Activated CD8-positive, alpha-beta T cell treated with anti-CD3 and anti-CD28 coated beads, Interleukin-2, amount 10 ng/mL, durations not matched to agents 7 days and 5 days (primary cell): ENCODE measurements around the gene ZNF585A. TPM values are rescaled to one million over a fixed set of nuclear protein-coding genes. Genes with fewer than 3 reads are reported as not detected.
"Not testable (repeated sequence)": the region's sequence is repeated elsewhere in the genome, so short reads cannot be mapped to it uniquely, and the experiment has no call there.

Experiments used
- ATAC-seq: fragments of 150-1000 bp; cut with Tn5 transposase; one replicate; pipeline ENCODE4 v1.10.0; 2021; ENCODE audit warnings: moderate library complexity
- CTCF ChIA-PET: fragments of 350-600 bp; sonication (Branson Sonifier 250); formaldehyde crosslinking; loops from one replicate; lab custom pipeline; 2021; ENCODE audit warnings: antibody characterized with exemption; lab: Charles Lee
- POLR2A ChIA-PET: fragments of 350-600 bp; sonication (Branson Sonifier 250); formaldehyde crosslinking; loops from one replicate; lab custom pipeline; 2021; ENCODE audit warnings: antibody characterized with exemption; lab: Charles Lee
- DNase-seq: peaks from one replicate; pipeline ENCODE4 v3.0.0-alpha.2; 2020
- H3K27ac Mint-ChIP-seq: one replicate; pipeline ENCODE4 v1.8.0; 2021; ENCODE audit warnings: mild to moderate bottlenecking, mixed read lengths
- H3K27me3 Mint-ChIP-seq: one replicate; pipeline ENCODE4 v1.8.0; 2021; ENCODE audit warnings: low read depth, mixed read lengths
- H3K36me3 Mint-ChIP-seq: one replicate; pipeline ENCODE4 v1.8.0; 2021; ENCODE audit warnings: low read depth, mixed read lengths
- H3K4me1 Mint-ChIP-seq: one replicate; pipeline ENCODE4 v1.8.0; 2021; ENCODE audit warnings: low read depth, mixed read lengths
- H3K4me3 Mint-ChIP-seq: one replicate; pipeline ENCODE4 v1.8.0; 2021; ENCODE audit warnings: mild to moderate bottlenecking, mixed read lengths
- H3K9me3 Mint-ChIP-seq: one replicate; pipeline ENCODE4 v1.8.0; 2022; ENCODE audit warnings: mixed read lengths; ENCODE audit not compliant: insufficient read depth
- total RNA-seq, 2 experiments: library from RNA; stranded (reverse); gene quantifications; one replicate each; pipeline ENCODE4 v1.2.3, GENCODE V29; 2021

ZNF585A gene
- total RNA-seq, 2 experiments from 2014 or later, result 7.9 TPM

DNA sequence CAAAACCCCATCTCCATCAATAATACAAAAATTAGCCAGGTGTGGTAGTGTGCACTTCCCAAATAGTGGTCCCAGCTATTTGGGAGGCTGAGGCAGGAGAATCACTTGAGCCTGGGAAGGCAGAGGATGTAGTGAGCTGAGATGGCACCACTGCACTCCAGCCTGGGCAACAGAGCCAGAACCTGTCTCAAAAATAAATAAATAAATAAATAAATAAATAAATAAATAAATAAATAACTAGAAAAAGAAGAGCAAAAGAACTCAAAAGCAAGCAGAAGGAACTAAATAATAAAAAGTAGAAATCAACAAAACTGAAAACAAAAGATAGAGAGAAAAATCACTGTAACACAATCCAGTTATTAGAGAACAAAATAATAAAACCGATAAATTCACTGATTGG lies 12.3 kb downstream of the ZNF585A start:
- peaks cover 44% of the 10 kb centered on the region for H3K9me3 Mint-ChIP-seq
- ChIA-PET POLR2A (no interaction called here), CTCF (no interaction called here)
- ATAC-seq (no peak), DNase-seq (no peak)
- no peaks in the 10 kb centered on the region for H3K27me3 Mint-ChIP-seq
- H3K27ac Mint-ChIP-seq, result no peak overlapping the region
- peaks cover 69% of the 10 kb centered on the region for H3K36me3 Mint-ChIP-seq
- no peaks in the 10 kb centered on the region for H3K4me1 Mint-ChIP-seq
- no peak overlapping the region for H3K4me3 Mint-ChIP-seq

DNA sequence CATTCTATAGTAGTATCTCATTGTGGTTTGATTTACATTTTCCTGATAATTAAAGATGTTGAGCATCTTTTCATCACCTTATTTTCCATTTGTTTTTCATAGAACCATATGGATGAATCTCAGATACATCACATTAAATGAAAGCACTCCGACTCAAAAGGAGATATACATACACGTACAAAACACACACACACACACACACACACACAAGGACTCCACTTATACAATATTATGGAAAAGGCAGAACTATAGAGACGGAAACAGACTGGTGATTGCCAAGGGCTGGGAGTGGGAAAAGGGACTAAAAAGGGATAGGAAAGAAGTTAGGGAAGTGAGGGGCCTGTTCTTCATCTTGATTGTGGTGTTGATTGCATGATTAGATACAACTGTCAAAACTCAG lies 24.3 kb downstream of the ZNF585A start:
- ATAC-seq (no peak), DNase-seq (no peak)
- no peak overlapping the region for H3K27ac Mint-ChIP-seq
- CTCF ChIA-PET, result no interaction called here
- no peaks in the 10 kb centered on the region for H3K27me3 Mint-ChIP-seq
- H3K9me3 Mint-ChIP-seq, result peaks cover 54% of the 10 kb centered on the region
- H3K36me3 Mint-ChIP-seq, result peaks cover 24% of the 10 kb centered on the region
- H3K4me3 Mint-ChIP-seq, result no peak overlapping the region
- POLR2A ChIA-PET, result no interaction called here
- H3K4me1 Mint-ChIP-seq, result no peaks in the 10 kb centered on the region

- peaks cover 12% of the 10 kb centered on the region for H3K36me3 Mint-ChIP-seq
- no peaks in the 10 kb centered on the region for H3K4me1 Mint-ChIP-seq
- H3K4me3 Mint-ChIP-seq, result no peak overlapping the region
- H3K27me3 Mint-ChIP-seq, result no peaks in the 10 kb centered on the region
- DNase-seq (no peak), ATAC-seq (no peak)
- peaks cover 54% of the 10 kb centered on the region for H3K9me3 Mint-ChIP-seq
- ChIA-PET CTCF (no interaction called here), POLR2A (no interaction called here)
- H3K27ac Mint-ChIP-seq, result no peak overlapping the region
These were observed 36.4 kb downstream of the ZNF585A start for GRCh38 chr19:37136111-37136510.

GRCh38 chr19:37128821-37129177 lies 43.7 kb downstream of the ZNF585A start:
- POLR2A ChIA-PET, result no interaction called here
- H3K4me3 Mint-ChIP-seq, result no peak overlapping the region
- H3K36me3 Mint-ChIP-seq, result peaks cover 62% of the 10 kb centered on the region
- CTCF ChIA-PET, result no interaction called here
- no peaks in the 10 kb centered on the region for H3K4me1 Mint-ChIP-seq
- no peak for DNase-seq
- no peak overlapping the region for H3K27ac Mint-ChIP-seq
- peaks cover 72% of the 10 kb centered on the region for H3K9me3 Mint-ChIP-seq
- no peak for ATAC-seq
- H3K27me3 Mint-ChIP-seq, result no peaks in the 10 kb centered on the region

DNA sequence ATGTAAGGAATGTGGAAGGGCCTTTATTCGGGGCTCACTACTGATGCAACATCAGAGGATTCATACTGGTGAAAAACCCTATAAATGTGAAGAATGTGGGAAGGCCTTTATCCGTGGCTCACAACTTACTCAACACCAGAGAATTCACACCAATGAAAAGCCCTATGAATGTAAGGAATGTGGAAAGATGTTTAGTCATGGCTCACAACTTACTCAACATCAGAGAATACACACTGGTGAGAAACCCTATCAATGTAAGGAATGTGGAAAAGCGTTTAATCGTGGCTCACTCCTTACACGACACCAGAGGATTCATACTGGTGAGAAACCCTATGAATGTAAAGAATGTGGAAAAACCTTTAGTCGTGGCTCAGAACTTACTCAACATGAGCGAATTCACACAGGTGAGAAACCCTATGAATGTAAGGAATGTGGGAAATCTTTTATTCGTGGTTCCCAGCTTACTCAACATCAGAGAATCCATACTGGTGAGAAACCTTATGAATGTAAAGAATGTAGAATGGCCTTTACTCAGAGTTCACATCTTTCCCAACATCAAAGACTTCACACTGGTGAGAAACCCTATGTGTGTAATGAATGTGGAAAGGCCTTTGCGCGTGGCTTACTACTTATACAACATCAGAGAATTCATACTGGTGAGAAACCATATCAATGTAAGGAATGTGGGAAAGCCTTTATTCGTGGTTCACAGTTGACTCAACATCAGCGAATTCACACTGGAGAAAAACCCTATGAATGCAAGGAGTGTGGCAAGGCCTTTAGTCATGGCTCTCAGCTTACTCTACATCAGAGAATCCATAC lies 44.3 kb downstream of the ZNF585A start:
- Mint-ChIP-seq H3K9me3 (peaks cover 72% of the 10 kb centered on the region), H3K4me3 (no peak overlapping the region), H3K27me3 (no peaks in the 10 kb centered on the region), H3K36me3 (peaks cover 60% of the 10 kb centered on the region), H3K27ac (no peak overlapping the region), H3K4me1 (no peaks in the 10 kb centered on the region)
- POLR2A ChIA-PET, result no interaction called here
- ATAC-seq (no peak), DNase-seq (no peak)
- CTCF ChIA-PET, result no interaction called here

- Mint-ChIP-seq H3K9me3 (peaks cover 39% of the 10 kb centered on the region), H3K36me3 (peaks cover 23% of the 10 kb centered on the region)
- DNase-seq, H3K4me3 Mint-ChIP-seq, ATAC-seq, H3K27me3 Mint-ChIP-seq, CTCF ChIA-PET, H3K27ac Mint-ChIP-seq, H3K4me1 Mint-ChIP-seq, POLR2A ChIA-PET: not testable (repeated sequence)
These were observed 50.4 kb downstream of the ZNF585A start for GRCh38 chr19:37122093-37122492.

DNA sequence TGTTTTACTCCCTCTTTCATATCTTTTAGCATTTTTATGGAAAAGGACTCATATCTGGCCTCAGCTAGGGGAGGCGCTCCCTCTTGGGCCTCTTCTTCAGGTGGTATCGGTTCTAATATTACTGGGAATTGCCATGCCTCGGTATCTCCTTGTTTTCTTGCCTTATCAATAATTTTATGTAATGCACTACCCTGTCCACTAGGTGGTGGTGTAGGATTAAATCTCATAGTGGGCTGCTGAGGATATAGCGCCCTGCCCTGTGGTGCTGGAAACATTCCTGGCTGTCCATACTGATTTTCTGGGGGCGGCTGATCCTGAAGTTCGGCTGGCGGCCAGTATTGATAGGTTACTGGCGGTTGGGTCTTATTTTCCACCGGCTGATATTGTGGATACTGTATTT lies 58.5 kb downstream of the ZNF585A start:
- POLR2A ChIA-PET, result no interaction called here

GRCh38 chr19:37111753-37112152 lies 60.7 kb downstream of the ZNF585A start:
- POLR2A ChIA-PET, H3K27ac Mint-ChIP-seq, DNase-seq, CTCF ChIA-PET, H3K4me3 Mint-ChIP-seq, H3K27me3 Mint-ChIP-seq, H3K4me1 Mint-ChIP-seq, ATAC-seq: not testable (repeated sequence)
- Mint-ChIP-seq H3K36me3 (peaks cover 97% of the 10 kb centered on the region), H3K9me3 (peaks cover 74% of the 10 kb centered on the region)

More for the DNA sequence above, 58.5 kb downstream of the ZNF585A start:
- no peaks in the 10 kb centered on the region for H3K27me3 Mint-ChIP-seq
- DNase-seq (no peak), ATAC-seq (no peak)
- peaks cover 64% of the 10 kb centered on the region for H3K9me3 Mint-ChIP-seq
- H3K4me3 Mint-ChIP-seq, result no peak overlapping the region
- H3K36me3 Mint-ChIP-seq, result peaks cover 74% of the 10 kb centered on the region
- no peak overlapping the region for H3K27ac Mint-ChIP-seq
- no peaks in the 10 kb centered on the region for H3K4me1 Mint-ChIP-seq
- CTCF ChIA-PET, result no interaction called here

DNA sequence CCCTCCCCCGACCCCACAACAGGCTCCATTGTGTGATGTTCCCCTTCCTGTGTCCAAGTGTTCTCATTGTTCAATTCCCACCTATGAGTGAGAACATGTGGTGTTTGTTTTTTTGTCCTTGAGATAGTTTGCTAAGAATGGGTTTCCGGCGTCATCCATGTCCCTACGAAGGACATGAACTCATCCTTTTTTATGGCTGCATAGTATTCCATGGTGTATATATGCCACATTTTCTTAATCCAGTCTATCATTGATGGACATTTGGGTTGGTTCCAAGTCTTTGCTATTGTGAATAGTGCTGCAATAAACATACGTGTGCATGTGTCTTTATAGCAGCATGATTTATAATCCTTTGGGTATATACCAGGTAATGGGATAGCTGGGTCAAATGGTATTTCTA lies 68.4 kb downstream of the ZNF585A start:
- H3K27ac Mint-ChIP-seq, POLR2A ChIA-PET, H3K27me3 Mint-ChIP-seq, H3K4me1 Mint-ChIP-seq, H3K4me3 Mint-ChIP-seq, DNase-seq, CTCF ChIA-PET, ATAC-seq: not testable (repeated sequence)
- Mint-ChIP-seq H3K9me3 (peaks cover 43% of the 10 kb centered on the region), H3K36me3 (peaks cover 90% of the 10 kb centered on the region)

DNA sequence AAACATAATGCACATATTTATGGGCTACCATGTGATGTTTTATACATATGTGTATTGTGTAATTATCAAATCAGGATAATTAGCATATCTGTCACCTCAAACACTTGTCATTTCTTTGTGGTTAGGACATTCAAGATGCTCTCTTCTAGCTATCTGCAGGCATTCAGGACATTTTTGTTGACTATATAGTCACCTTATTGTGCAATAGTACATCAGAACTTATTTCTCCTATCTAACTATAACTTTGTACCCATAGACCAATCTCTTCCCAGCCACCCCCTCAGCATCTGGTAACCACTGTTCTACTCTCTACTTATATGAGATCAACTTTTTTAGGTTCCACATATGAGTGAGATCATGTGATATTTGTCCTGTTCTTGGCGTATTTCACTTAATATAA lies 73.9 kb downstream of the ZNF585A start:
- Mint-ChIP-seq H3K27me3 (no peaks in the 10 kb centered on the region), H3K4me1 (no peaks in the 10 kb centered on the region), H3K36me3 (peaks cover 82% of the 10 kb centered on the region), H3K4me3 (no peak overlapping the region), H3K9me3 (peaks cover 55% of the 10 kb centered on the region), H3K27ac (no peak overlapping the region)
- ChIA-PET CTCF (no interaction called here), POLR2A (no interaction called here)
- ATAC-seq (no peak), DNase-seq (no peak)

GRCh38 chr19:37095859-37096258 lies 76.6 kb downstream of the ZNF585A start:
- no peak overlapping the region for H3K4me3 Mint-ChIP-seq
- ChIA-PET CTCF (no interaction called here), POLR2A (no interaction called here)
- no peaks in the 10 kb centered on the region for H3K4me1 Mint-ChIP-seq
- DNase-seq (no peak), ATAC-seq (no peak)
- H3K27ac Mint-ChIP-seq, result no peak overlapping the region
- H3K9me3 Mint-ChIP-seq, result peaks cover 52% of the 10 kb centered on the region
- no peaks in the 10 kb centered on the region for H3K27me3 Mint-ChIP-seq
- peaks cover 85% of the 10 kb centered on the region for H3K36me3 Mint-ChIP-seq
